Measurements from ENCODE around the gene PLA2G6.

- TF ChIP-seq CTCF (IDR thresholded peaks at IDR 0.05; ENCODE audit: borderline replicate concordance, extremely low read depth, low read length, poor library complexity, severe bottlenecking) (no peak), EZH2 (IDR thresholded peaks at IDR 0.05; ENCODE audit: borderline replicate concordance, low read depth, low read length, severe bottlenecking) (no peak)
Measured at GRCh38 chr22:38220163-38220562, 38.5 kb upstream of the PLA2G6 start.
